ENCODE measurements around the gene NAT8L.

Gene NAT8L

GRCh38 chr4:2064276-2064991 is 5.3 kb downstream of the NAT8L start:
- no peak for DNase-seq (ENCODE audit: low spot score)

- DNase-seq (ENCODE audit: low spot score): no peak
These were observed 6.2 kb downstream of the NAT8L start for GRCh38 chr4:2065106-2065930.

- DNase-seq (ENCODE audit: low spot score): no peak
These were observed 7.0 kb downstream of the NAT8L start for GRCh38 chr4:2066011-2066551.

- DNase-seq (ENCODE audit: low spot score): no peak
These were observed 7.7 kb downstream of the NAT8L start for GRCh38 chr4:2066571-2067445.

- DNase-seq (ENCODE audit: low spot score): no peak
These were observed 8.5 kb downstream of the NAT8L start for GRCh38 chr4:2067446-2068197.

- DNase-seq (ENCODE audit: low spot score): no peak
These were observed 9.0 kb downstream of the NAT8L start for GRCh38 chr4:2068198-2068470.

- DNase-seq (ENCODE audit: low spot score): no peak
These were observed 9.4 kb downstream of the NAT8L start for GRCh38 chr4:2068566-2068965.

- DNase-seq (ENCODE audit: low spot score): no peak
These were observed 10.2 kb downstream of the NAT8L start for GRCh38 chr4:2069161-2069971.

GRCh38 chr4:2069986-2070385 is 10.9 kb downstream of the NAT8L start:
- DNase-seq (ENCODE audit: low spot score): no peak

GRCh38 chr4:2070421-2071251 is 11.5 kb downstream of the NAT8L start:
- no peak for DNase-seq (ENCODE audit: low spot score)

- DNase-seq (ENCODE audit: low spot score): no peak
These were observed 12.3 kb downstream of the NAT8L start for GRCh38 chr4:2071252-2071911.

GRCh38 chr4:2071912-2072867 is 13.1 kb downstream of the NAT8L start:
- no peak for DNase-seq (ENCODE audit: low spot score)

GRCh38 chr4:2072971-2073807 is 14.1 kb downstream of the NAT8L start:
- no peak for DNase-seq (ENCODE audit: low spot score)

GRCh38 chr4:2073808-2074481 is 14.8 kb downstream of the NAT8L start:
- DNase-seq (ENCODE audit: low spot score): no peak

GRCh38 chr4:2074588-2074987 is 15.5 kb downstream of the NAT8L start:
- DNase-seq (ENCODE audit: low spot score): no peak

GRCh38 chr4:2075171-2075986 is 16.3 kb downstream of the NAT8L start:
- no peak for DNase-seq (ENCODE audit: low spot score)
